NCI-H1930 (cell line): ENCODE measurements around the gene HKDC1.
A peak's percentile ranks its signal among the peaks of the same experiment; 100 is the strongest.

Experiments
- DNase-seq, 2 experiments: peaks; one replicate each; lab custom pipeline; 2025; lab: John Stamatoyannopoulos, UW

Gene HKDC1

GRCh38 chr10:69215405-69216171 is 4.5 kb upstream of the HKDC1 start:
- DNase-seq: no peak

DNA sequence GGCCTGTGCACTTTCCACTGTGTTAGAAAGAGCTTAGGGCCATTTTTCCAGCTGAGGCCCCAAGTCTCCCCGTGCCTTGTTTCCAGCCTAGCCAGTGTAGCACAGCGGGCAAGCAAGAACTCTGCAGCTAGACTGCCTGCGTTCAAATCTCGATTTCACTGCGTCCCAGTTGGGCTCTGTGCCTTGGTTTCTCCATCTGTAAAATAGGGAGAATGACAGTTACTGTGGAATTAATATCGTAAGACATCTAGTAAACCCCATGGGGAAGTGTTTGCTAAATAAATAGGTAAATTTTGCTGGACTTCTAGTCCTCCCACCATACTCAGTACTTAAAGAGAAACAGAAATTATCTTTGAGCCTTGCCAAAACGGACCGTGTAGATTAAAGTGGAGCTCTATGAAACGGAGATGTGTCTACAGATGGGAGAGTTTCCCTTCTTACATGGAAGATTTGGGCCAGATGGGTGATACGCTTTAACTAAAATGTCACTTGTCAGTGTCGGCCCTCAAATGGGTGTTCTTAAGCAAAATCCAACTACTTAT is 3.5 kb upstream of the HKDC1 start:
- no peak for DNase-seq

DNA sequence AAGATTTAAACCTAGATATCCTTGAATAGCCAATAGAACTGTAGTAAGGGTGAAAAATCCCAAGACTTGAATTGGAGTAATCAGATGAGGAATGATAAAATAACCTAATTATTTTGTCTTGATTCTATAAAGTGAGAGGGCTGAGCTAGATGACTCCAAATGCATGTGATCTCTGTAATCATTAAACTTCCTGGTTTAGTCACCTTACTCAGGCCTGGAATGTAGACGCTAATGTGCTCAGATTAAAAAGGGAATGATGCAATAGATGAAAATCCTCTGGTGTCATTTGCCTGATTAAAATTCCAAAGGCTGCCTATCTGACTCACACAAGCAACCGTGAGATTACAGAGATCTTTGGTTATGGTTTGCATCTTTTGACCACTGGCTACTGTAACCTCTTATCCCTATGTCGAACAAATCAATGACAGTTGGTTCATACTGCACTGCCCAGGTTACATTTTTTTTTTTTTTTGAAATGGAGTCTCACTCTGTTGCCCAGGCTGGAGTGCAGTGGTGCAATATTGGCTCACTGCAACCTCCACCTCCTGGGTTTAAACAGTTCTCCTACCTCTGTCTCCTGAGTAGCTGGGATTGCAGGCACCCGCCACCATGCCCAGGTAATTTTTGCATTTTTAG is 2.9 kb upstream of the HKDC1 start:
- peak in 1 of 2 experiments; percentile 1 for DNase-seq

- DNase-seq: no peak
Observed at GRCh38 chr10:69218831-69219230, 1.3 kb upstream of the HKDC1 start.

GRCh38 chr10:69220507-69220906 is 375 bp downstream of the HKDC1 start:
- no peak for DNase-seq

- peak in 1 of 2 experiments; percentile 3 for DNase-seq
Observed at GRCh38 chr10:69222157-69223027, 2.3 kb downstream of the HKDC1 start.

DNA sequence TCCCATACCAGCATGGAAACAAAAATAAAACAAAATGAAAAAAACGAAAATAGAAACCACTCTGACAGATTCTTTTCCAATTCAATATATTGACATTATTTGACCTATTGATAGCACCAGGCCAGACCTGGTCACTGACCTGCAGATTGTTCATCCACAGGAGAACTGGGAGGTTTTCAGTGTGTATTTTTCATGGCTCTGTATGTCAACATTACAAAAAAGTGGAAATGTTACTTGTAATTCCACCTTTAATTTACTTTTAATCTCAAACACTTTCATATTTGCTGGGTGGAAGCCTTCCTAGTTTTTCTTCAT is 2.9 kb downstream of the HKDC1 start:
- no peak for DNase-seq

- no peak for DNase-seq
Observed at GRCh38 chr10:69224862-69225657, 4.9 kb downstream of the HKDC1 start.

DNA sequence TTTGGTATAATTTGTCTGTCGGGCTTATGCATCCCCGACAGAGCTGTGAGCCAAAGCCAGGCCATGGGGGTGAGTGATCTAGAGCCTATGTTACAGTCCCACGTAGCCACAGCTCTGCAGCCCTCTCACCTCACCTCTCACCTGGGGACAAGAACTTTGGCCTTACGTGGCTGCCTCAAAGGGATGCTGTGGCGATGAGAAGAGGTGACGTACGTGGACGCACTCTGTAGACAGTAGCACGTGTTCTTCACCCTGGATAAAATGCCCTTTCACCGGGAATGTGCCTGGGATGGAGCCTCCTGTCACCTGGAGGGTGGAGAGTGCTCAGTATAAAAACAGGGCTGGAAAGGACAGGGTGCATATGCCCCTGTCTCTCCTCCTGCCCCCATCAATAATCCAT is 5.5 kb downstream of the HKDC1 start:
- no peak for DNase-seq

DNA sequence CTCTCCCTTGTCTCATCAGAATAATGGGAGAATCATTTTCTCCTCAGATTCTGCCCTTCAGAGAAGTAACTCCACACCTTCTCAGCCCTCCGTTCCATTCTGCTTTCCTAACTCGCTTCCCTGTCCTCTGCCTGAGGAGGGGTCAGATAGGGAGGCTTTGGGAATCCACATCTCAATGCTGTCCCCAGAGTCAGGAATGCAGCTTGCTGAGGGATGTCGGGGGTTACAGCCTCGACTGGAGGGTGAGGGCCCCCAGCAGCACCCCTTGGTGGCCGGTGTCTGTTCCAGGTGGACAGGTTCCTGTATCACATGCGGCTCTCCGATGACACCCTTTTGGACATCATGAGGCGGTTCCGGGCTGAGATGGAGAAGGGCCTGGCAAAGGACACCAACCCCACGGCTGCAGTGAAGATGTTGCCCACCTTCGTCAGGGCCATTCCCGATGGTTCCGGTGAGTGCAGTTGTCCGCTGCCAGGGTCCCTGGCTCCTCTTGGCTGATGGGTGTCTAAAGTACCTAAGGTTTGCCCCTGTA is 6.9 kb downstream of the HKDC1 start:
- no peak for DNase-seq

DNA sequence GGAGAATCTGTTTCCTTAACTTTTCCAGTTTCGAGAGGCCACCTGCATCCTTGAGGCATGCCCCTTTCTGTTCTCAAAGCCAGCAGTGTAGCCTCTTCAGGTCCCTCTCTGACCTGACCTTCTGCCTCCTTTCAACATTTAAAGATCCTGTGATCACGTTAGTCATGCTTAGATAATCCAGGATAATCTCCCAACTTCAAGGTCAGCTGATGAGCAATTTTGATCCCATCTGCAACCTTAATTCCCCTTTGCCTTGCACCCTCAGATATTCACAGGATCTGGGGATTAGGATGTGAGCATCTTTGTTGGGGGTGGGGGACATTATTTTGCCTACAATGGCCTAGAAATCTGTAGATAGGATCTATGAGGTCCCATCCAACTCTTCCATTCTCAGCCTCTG is 8.0 kb downstream of the HKDC1 start:
- DNase-seq: no peak

GRCh38 chr10:69229616-69229916 is 9.4 kb downstream of the HKDC1 start:
- no peak for DNase-seq

DNA sequence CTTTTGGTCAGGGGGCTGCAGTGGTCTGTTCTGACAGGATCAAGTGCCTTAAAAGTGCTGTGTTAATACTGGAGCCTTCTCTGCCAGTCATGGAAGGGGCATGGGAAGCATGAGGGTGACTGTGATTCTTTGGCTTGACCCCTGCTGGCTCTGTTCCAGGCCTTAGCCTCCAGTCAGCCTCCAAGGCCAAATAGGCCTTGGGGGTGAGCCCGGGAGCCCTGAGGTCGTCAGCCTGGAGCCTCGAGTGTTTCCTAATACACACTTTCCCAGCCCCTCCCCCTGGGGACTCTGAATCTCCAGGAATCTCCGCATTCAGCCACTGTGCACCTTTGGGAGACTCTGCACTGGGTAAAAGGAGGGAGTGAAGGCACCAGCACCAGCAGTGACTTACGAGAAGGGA is 10.0 kb downstream of the HKDC1 start:
- DNase-seq: no peak

GRCh38 chr10:69232252-69232651 is 12.1 kb downstream of the HKDC1 start:
- DNase-seq: no peak

- DNase-seq: no peak
Observed at GRCh38 chr10:69232736-69233480, 12.8 kb downstream of the HKDC1 start.

DNA sequence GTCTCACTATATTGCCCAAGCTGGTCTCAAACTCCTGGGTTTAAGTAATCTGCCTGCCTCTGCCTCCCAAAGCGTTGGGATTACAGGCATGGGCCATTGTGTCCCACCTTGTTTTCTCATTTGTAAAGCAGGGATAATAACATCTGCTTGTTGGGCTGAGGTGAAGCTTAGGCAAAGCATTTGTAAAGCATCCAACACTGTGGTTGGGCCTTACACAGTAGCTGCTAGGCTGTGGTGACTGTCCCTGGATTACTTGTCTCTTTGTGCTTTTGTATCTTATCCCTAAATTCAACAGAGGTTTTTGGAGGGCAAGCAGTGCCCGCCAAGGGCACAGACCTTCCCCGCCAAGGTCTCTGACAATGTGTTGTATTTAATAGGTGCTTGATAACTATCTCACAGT is 14.3 kb downstream of the HKDC1 start:
- DNase-seq: no peak

DNA sequence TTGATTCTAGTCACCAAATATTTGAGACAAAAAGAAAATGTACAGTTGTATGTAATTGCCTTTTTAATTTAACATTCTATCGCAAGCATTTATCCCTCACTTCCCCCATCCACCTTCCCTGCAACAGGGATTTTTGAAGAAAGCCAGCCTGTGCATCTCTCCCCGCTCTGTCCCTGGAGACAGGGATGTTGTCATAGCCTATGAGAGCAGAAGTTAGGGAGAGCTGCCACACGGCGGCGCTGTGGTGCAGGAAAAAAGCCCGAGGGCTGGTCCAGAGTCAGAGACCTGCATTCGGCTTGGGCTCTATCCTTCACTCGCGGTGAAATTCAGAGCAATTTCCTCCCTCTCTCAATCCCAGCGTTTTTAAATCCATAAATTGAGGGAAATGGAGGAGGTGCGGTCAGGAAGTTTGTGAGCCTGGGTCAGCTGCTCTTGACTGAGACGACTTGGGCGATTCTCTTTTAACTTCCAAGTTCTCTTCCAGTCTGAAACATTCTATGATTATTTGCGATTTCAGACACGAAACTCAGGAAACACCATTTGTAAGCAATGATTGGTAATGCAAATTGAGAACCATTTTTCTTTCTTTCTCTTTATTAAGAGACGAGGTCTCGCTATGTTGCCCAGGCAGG is 17.5 kb downstream of the HKDC1 start:
- peak; percentile 61 to 76 for DNase-seq

GRCh38 chr10:69239136-69239535 is 19.0 kb downstream of the HKDC1 start:
- DNase-seq: no peak

DNA sequence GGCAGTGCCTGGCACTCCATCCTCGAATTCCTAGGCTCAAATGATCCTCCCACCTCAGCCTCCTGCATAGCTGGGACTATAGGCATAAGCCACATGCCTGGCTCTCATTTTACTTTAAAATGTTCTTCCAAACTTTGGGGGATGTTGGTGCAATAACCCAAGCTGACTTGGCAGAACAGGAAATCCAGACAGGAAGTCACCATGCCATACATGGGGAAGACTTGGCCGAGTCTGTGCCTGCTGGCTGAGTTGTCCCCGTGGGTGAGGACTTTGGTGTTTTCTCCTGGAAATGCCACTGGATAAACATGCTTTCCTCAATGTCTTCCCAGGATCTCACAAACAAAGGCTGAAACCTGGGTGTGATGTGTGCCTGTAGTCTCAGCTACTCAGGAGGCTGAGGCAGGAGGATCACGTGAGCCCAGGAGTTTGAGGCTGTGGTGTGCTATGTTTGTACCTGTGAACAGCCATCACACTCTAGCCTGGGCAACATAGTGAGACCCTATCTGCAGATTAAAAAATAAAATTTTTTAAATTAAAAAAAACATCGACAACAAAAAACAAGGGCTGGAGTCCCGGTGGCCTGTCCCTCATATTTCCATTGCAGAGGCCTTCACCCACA is 19.8 kb downstream of the HKDC1 start:
- DNase-seq: no peak

DNA sequence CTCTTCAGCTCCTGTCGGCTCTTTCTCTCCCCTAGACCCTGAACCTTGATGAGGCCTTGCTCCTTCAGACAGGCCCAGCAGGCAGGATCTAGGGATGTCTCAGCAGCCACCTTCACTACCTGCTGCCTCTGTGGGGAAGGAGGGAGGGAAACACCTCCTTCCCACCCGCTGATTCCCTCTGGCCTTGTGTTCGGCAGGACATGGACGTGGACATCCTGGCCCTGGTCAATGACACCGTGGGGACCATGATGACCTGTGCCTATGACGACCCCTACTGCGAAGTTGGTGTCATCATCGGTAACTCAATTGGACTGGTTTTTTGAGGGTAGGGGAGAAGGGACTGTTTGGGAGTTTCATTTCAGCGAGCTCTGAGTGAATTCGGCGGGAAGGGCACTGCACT is 20.3 kb downstream of the HKDC1 start:
- DNase-seq: no peak
